Measurements from ENCODE around the gene RBM42.

RBM42 gene

DNA sequence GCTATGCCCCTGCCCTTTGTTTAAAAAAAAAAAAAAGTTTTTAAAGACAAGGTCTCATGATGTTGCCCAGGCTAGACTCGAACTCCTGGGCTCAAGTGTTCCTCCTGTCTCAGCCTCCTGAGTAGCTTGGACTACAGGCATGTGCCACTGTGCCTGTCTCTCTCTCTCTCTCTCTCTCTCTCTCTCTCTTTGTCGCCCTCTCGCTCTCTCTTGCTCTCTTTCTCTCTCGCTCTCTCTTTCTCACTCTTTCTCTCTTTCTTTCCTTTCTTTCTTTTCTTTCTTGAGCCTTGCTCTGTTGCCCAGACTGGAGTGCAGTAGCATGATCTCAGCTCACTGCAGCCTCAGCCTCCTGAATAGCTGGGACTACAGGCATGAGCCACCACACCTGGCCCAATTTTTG, 26.8 kb downstream of the RBM42 start:
- no peak for DNase-seq

DNA sequence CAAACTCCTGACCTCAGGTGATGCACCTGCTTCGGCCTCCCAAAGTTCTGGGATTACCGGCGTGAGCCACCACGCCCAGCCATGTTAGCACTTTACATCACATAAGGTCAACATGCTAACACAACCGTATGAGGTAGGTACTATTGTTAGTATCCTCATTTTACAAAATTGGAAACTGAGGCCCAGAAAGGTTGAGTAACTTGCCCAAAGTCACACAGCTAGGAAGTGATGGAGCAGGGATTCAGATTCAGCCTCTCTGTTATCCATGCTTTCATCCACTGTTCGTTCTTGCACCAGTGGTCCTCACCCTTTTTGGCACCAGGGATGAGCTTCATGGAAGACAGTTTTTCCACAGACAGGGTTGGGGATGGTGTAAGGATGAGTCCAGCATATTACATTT, 27.9 kb downstream of the RBM42 start:
- DNase-seq, result no peak

DNA sequence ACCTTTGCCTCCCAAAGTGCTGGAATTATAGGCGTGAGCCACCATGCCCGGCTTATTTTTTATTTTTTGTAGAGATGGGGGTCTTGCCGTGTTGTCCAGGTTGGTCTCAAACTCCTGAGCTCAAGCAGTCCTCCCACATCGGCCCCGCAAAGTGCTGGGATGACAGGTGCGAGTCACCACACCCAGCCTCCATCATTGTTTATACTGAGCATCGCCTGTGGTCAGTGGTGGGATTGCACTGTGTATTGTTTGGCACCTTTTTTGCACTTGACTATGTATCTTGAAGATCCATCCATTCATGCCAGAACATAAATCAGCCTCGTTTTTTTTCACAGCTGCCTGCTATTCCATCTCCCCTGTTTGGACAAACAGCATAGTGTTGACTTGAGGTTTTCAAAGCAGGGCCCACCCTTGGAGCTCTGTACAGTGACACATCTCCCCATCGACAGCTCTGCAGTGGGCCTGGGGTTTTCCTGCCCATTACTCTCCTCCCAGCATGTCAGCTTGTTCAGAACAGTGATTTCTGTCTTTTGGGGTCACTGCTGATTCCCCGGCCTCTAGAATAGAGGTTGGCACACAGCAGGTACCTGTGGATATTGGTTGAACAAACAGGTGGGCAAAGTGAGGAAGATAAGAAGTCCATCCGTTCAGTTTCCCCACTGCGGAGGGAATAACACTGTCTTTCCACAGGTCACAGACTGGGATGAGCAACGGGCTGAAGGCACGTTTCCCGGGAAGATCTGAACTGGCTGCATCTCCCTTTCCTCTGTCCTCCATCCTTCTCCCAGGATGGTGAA, 29.3 kb downstream of the RBM42 start:
- DNase-seq, result no peak

DNA sequence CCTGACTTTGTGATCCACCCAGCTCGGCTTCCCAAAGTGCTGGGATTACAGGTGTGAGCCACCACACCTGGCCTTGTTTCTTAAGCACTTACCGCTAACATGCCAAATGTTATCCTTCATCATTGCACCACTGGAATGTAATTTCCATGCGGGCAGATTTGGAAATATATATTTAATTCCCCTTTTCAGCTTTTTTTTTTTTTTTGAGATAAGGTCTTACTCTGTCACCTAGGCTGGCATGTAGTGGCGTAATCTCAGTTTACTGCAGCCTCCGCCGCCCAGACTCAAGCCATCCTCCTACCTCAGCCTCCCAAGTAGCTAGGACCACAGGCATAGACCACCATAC, 33.1 kb downstream of the RBM42 start:
- DNase-seq, result no peak

DNA sequence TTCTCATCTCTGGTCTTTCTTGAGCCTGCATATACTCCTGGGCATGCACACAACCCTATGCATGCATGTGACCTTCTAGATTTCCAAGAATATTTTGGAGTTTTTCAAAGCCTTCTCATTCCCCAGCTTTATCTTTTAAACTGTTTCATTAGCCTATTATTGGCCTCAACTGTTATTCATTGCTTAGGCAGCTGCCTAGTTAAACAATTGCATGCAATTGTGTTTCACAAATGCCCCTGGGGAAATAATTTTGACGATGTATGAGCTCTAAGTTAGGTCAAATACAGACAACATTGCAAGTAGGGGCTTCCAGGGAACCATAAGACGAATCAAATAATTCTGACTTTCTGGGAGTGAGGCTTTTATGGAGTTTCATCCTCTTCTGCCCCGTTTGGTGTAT, 35.1 kb downstream of the RBM42 start:
- no peak for DNase-seq

DNA sequence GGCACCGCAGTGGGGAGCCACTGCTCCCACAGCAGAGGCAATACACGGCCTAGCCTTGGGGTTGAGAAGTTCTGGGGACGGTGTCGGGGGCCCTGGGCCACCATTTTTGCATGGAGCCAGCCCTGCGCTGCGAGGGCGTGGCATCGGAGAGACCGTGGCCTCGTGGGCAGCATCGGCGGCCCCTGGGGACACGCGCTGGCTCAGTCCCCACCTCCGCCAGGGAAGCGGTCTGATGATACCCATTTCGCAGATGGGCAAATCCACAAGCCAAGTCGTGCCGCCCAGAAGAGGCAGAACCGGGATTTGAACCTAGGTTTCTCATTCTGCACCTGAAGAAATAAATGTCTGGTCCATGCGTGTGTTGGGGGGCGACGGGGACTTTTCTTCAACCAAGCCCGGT, 36.3 kb downstream of the RBM42 start:
- DNase-seq, result no peak

DNA sequence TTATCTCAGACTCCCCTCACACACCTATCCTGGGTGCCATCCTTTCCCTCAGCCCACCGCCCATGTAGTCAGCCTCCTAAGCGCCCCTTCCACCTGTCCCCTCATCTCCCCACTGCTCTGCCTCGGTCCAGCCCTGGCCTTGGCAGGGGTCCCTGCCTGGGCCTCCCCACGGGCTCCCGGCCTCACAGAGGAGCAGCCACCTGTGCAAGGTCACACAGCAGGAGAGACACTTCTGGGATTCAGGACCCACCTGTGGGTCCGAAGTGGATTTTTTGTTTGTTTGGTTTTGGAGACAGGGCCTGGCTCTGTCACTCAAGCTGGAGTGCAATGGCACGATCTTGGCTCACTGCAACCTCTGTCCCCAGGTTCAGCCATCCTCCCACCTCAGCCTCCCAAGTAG, 36.8 kb downstream of the RBM42 start:
- DNase-seq, result no peak

DNA sequence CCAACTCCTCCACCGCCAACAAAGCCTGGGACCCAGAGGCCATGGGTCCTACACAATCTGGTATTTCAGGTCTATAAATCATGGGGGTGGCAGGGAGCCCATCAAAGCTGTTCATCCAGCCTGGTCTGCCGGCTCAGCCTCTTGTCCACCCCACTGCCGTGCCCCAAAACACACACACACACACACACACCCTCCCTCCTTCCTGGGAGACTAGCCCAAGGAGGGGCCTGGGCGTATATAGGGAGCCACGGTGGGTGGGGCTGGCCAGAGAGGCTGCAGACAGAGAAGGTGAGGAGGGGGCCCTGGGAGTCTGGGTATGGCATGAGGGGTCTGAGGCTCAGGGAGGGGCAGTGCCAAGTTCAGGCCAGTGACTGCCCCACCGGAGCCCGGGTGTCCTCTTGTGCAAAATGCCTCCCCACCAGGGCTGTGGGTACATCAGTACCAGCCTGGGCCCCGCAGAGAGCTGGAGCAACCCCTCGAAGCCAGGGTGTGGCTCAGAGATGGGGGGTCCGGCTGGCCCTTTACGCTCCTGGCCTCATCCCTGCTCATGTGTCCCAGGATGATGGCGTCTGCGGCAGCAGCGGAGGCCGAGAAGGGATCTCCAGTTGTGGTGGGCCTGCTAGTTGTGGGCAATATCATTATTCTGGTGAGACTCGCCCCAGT, 37.5 kb downstream of the RBM42 start, which contains the start of gene UPK1A:
Gene UPK1A, plus strand, starts transcription at position 267 of the 663 bp plus-strand sequence. Its CDS starts 296 bp downstream, at position 563.
- no peak for DNase-seq

DNA sequence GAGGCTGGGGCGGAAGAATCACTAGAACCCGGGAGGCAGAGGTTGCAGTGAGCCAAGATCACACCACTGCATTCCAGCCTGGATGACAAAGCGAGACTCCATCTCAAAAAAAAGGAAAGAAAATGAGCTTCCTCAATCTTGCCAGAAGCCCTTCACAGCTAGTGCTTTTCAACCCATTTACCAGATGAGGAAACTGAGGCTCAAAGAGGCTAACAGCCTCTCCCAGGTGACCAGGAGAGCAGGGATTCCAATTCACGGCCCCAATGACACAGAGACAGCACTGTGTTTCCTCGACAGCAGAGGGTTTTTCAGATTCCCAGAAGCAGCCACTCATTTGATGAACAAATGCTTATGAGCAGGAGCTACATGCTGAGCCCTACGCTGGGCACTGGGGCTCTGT, 40.7 kb downstream of the RBM42 start:
- DNase-seq, result no peak

DNA sequence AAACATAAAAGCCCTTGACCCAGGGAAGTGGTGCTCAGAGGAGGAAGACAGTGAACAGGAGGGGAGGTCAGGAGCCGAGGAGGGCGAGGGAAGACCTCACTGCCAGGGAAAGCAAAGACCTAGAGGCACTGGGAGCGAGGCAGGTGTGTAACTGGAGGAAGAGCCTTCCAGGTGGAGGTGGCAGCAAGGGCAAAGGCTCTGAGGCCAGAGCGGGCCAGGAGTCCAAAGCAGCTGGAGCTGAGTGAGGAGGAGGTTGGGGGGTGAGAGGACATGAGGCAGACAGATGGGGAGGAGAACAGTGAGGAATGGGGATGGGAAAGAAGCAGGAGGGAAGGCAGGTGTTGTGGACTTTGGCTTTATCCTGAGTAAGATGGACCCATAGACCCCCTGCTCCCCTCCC, 41.1 kb downstream of the RBM42 start:
- no peak for DNase-seq

DNA sequence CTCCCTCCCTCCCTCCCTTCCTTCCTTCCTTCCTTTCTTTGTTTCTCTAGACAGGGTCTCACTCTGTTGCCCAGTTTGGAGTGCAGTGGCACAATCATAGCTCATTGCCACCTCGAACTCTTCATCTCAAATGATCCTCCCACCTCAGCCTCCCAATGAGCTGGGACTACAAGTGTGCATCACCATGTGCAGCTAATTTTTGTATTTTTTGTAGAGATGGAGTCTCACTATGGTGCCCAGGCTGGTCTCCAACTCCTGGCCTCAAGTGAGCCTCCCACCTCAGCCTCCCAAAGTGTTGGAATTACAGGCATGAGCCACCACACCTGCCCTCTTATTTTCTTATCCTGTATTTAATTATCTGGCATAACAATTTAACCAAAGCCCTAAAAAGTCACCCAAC, 41.9 kb downstream of the RBM42 start:
- no peak for DNase-seq

DNA sequence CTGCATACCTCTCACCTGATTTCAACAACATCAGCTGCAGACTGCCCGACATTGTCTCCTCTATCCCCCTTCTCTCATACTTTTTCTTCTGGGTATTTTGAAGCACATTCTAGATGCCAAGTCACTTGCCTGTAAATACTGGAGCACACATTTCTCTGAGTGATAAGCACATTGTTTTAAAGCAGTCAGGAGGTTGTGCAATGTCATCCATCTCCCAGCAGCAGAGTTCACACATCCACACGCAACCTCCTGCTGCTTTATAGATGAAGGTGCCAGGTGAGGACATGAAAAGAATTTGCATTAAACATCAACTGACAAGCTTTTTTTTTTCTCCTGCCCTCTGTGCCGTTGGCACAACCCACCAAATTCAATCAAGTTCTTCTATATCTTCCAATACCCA, 43.0 kb downstream of the RBM42 start:
- DNase-seq, result no peak

DNA sequence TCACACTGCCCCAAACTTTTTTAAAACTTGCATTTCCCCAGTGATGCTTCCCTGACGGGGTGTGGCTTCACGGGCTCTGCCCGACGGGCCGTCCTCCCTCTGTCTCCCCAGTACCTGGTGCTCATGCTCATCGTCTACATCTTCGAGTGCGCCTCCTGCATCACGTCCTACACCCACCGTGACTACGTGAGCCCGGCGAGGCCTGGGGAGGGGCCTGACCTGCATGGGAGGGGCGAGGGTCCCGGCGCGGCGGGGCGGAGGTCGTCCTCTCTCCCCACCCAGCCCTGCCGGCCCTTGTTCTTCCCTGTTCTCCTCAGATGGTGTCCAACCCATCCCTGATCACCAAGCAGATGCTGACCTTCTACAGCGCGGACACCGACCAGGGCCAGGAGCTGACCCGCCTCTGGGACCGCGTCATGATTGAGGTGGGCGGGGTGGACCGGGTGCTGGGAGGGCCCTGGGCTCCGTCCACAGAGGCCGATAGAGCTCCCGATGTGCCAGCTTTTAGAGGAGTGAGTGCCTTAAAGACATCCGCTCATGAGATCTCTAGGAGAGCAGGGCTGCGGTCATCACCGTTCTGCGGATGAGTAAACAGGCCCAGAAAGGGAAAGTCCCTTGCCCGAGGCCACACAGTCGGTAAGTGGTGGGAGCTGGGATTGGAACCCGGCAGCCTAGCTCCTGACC, 44.4 kb downstream of the RBM42 start:
- peak; percentile 57 for DNase-seq

DNA sequence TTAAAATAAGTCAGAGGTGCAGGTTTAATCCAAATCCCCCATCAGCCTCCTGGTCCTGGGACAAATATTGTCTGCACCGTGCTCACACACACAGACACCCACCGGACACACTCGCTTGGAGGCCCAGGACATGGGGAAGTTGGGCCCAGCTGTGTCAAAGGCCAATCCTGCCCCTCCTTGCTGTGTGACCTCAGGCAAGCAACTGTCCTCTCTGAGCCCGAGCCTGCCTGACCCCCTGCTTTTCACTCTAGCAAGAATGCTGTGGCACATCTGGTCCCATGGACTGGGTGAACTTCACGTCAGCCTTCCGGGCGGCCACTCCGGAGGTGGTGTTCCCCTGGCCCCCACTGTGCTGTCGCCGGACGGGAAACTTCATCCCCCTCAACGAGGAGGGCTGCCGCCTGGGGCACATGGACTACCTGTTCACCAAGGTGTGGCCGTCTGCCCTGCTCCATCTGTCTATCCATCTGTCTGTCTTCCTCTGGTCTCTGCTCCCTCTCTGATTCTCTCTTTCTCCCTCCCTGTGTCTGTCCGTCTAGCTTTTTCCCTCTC, 46.8 kb downstream of the RBM42 start:
- DNase-seq, result no peak

Measured in stimulated activated CD4-positive, alpha-beta T cell treated with anti-CD3 and anti-CD28 coated beads, Interleukin-4, amount 100 ng/mL, for 24 hours (primary cell).